ENCODE data around the gene TMBIM4. TPM values are rescaled to one million over a fixed set of nuclear protein-coding genes. Genes with fewer than 3 reads are reported as not detected.
A peak's percentile ranks its signal among the peaks of the same experiment; 100 is the strongest.

The TMBIM4 gene
- total RNA-seq, 1 experiment from 2014 or later = 51.1 TPM

DNA sequence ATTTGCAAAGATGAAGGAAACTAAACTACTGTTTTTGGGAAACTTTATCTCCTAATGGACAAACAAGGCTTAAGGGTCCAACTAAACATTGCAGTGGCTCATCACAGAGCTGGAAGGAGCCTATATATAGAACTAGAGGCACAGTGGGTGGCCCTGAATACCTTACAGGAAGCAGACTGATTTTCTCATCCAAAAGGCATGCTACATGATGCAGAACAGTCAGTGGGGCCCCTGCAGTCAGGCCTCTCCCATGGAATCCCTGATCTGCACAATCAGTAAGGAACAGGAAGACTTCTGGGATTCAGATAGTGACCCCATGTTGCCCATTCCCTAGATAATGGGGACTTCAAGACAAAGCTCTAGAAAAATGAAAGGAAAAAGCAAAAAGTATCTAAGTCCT, 37.4 kb downstream of the TMBIM4 start:
- CTCF ChIA-PET = interaction anchor here (2.2 kb wide), 1 partner anchor 13 kb away, joined by 18 read pairs; no protein-coding TSS in a partner anchor
- Histone ChIP-seq H3K79me2 (ENCODE audit: insufficient read depth, low read length) (peaks cover 50% of the 10 kb centered on the region), H3K4me3 (replicated peaks in 1 of 2; ENCODE audit: low read depth in 1 of 2, low read length in 2 of 2) (peak overlapping the region; percentile 59 to 74; a peak in 3 of 4 replicates), H3K4me1 (ENCODE audit: control insufficient read depth in 1 of 2, insufficient read depth in 2 of 2, low read length in 2 of 2) (peaks cover 15 to 29% of the 10 kb centered on the region in 2 experiments), H2AFZ (ENCODE audit: low read depth, low read length, poor library complexity, severe bottlenecking) (no peak overlapping the region), H3K27me3 (ENCODE audit: insufficient read depth, low read length) (no peaks in the 10 kb centered on the region), H4K20me1 (ENCODE audit: insufficient read depth) (no peaks in the 10 kb centered on the region), H3K9me3 (ENCODE audit: control insufficient read depth in 1 of 2, insufficient read depth in 1 of 2, low read depth in 1 of 2, low read length in 2 of 2) (no peaks in the 10 kb centered on the region), H3K9ac (ENCODE audit: low read length) (peak overlapping the region; percentile 88), H3K4me2 (ENCODE audit: low read length) (peak overlapping the region; percentile 77), H3K27ac (ENCODE audit: low read depth, low read length) (peak overlapping the region; percentile 49), H3K9me2 (ENCODE audit: insufficient read depth) (no peaks in the 10 kb centered on the region), H3K36me3 (ENCODE audit: control insufficient read depth in 1 of 2, insufficient read depth in 2 of 2, low read length in 2 of 2) (peaks cover 17 to 21% of the 10 kb centered on the region in 2 experiments)
- RAD21 ChIA-PET (ENCODE audit: low non-redundant PET in 1 of 2, low total read pairs in 2 of 2, uncharacterized antibody in 2 of 2, unreplicated experiment in 2 of 2) = interaction anchor here in 1 of 2 experiments (0.5 kb wide), 1 partner anchor 306 kb away, joined by 4 read pairs; no protein-coding TSS in a partner anchor
- POLR2A ChIA-PET = interaction anchor here (0.5 to 1.5 kb wide), 2 partner anchors 16 to 244 kb away, joined by 3 to 6 read pairs; no protein-coding TSS in a partner anchor
- DNase-seq (ENCODE audit: low read depth, low spot score) = peak; percentile 52
- intact Hi-C loops (cut with micrococcal nuclease) = loop anchor here (5.0 kb wide), 2 partner anchors 35 to 275 kb away; partner anchors contain the start of gene TMBIM4
- peak; percentile 37 for ATAC-seq
- TF ChIP-seq POLR2A (IDR thresholded peaks at IDR 0.05; ENCODE audit: borderline replicate concordance, extremely low read depth, insufficient read depth, insufficient read length) = no peak
- TF ChIP-seq JUND (IDR thresholded peaks at IDR 0.05) = peak; percentile 57; the same call in 1 of the 2 replicates
- TF ChIP-seq, protein P1, sequence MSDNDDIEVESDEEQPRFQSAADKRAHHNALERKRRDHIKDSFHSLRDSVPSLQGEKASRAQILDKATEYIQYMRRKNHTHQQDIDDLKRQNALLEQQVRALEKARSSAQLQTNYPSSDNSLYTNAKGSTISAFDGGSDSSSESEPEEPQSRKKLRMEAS (IDR thresholded peaks at IDR 0.05) = 0 out of 2 replicates have a peak, but pooled peaks have one; percentile 35
- TF ChIP-seq FOSL1 (IDR thresholded peaks at IDR 0.05; ENCODE audit: low read depth) = peak; percentile 33; the same call in 1 of the 2 replicates
- peak; percentile 35 for TF ChIP-seq SP1 (IDR thresholded peaks at IDR 0.05; ENCODE audit: low read depth)
- peak; percentile 41; the same call in 1 of the 2 replicates for TF ChIP-seq POLR2AphosphoS5 (IDR thresholded peaks at IDR 0.05; ENCODE audit: low read depth, low read length)
- no peak for TF ChIP-seq CEBPB (IDR thresholded peaks at IDR 0.05; ENCODE audit: low read depth)
- peak; percentile 55; the same call in 1 of the 2 replicates for TF ChIP-seq SRF (IDR thresholded peaks at IDR 0.05; ENCODE audit: low read depth)
- BruUV-seq (replicated peaks) = no TSS peak

GRCh38 chr12:66131067-66131688, 38.6 kb downstream of the TMBIM4 start:
- peak overlapping the region; percentile 77 for H3K4me2 ChIP-seq (ENCODE audit: low read length)
- ChIA-PET POLR2A (interaction anchor here (0.6 to 1.7 kb wide), 9 partner anchors 11 to 190 kb away, joined by 3 to 13 read pairs (median 3); partner anchors contain the start of genes HELB and TMBIM4), CTCF (interaction anchor here (1.0 to 2.2 kb wide), 4 partner anchors 14 to 104 kb away, joined by 3 to 18 read pairs (median 4); partner anchors contain the start of gene TMBIM4), RAD21 (ENCODE audit: low non-redundant PET in 1 of 2, low total read pairs in 2 of 2, uncharacterized antibody in 2 of 2, unreplicated experiment in 2 of 2) (interaction anchor here in 1 of 2 experiments (0.6 kb wide), 1 partner anchor 39 kb away, joined by 4 read pairs; the partner anchor contains the start of gene TMBIM4)
- no peaks in the 10 kb centered on the region for H3K9me3 ChIP-seq (ENCODE audit: control insufficient read depth in 1 of 2, insufficient read depth in 1 of 2, low read depth in 1 of 2, low read length in 2 of 2)
- intact Hi-C loops (cut with micrococcal nuclease) = loop anchor here (5.0 kb wide), 2 partner anchors 36 to 276 kb away; partner anchors contain the start of gene TMBIM4
- H3K9me2 ChIP-seq (ENCODE audit: insufficient read depth) = no peaks in the 10 kb centered on the region
- peaks cover 62% of the 10 kb centered on the region for H3K79me2 ChIP-seq (ENCODE audit: insufficient read depth, low read length)
- TF ChIP-seq POLR2AphosphoS5 (IDR thresholded peaks at IDR 0.05; ENCODE audit: low read depth, low read length) = no peak
- 0 out of 2 replicates have a peak, but pooled peaks have one; percentile 5 for TF ChIP-seq JUND (IDR thresholded peaks at IDR 0.05)
- no peak for TF ChIP-seq YY1 (IDR thresholded peaks at IDR 0.05; ENCODE audit: extremely low read depth, insufficient replicate concordance, low read depth, low read length)
- TF ChIP-seq, protein P2, sequence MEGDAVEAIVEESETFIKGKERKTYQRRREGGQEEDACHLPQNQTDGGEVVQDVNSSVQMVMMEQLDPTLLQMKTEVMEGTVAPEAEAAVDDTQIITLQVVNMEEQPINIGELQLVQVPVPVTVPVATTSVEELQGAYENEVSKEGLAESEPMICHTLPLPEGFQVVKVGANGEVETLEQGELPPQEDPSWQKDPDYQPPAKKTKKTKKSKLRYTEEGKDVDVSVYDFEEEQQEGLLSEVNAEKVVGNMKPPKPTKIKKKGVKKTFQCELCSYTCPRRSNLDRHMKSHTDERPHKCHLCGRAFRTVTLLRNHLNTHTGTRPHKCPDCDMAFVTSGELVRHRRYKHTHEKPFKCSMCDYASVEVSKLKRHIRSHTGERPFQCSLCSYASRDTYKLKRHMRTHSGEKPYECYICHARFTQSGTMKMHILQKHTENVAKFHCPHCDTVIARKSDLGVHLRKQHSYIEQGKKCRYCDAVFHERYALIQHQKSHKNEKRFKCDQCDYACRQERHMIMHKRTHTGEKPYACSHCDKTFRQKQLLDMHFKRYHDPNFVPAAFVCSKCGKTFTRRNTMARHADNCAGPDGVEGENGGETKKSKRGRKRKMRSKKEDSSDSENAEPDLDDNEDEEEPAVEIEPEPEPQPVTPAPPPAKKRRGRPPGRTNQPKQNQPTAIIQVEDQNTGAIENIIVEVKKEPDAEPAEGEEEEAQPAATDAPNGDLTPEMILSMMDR (IDR thresholded peaks at IDR 0.05 in 2 of 3, conservative IDR thresholded peaks at IDR 0.05 in 1 of 3; ENCODE audit: borderline replicate concordance in 1 of 3, insufficient read depth in 1 of 3, low read depth in 2 of 3, low read length in 2 of 3) = no peak
- no peak for TF ChIP-seq EZH2 (IDR thresholded peaks at IDR 0.05)
- TF ChIP-seq ELF1 (IDR thresholded peaks at IDR 0.05; ENCODE audit: borderline replicate concordance, low read depth) = no peak
- TF ChIP-seq CEBPB (IDR thresholded peaks at IDR 0.05; ENCODE audit: low read depth) = no peak
- TF ChIP-seq, protein P1 (IDR thresholded peaks at IDR 0.05) = no peak
- ATAC-seq = peak; percentile 22; the same call in 1 of the 2 replicates
- H2AFZ ChIP-seq (ENCODE audit: low read depth, low read length, poor library complexity, severe bottlenecking) = peak overlapping the region; percentile 39
- no peak for DNase-seq (ENCODE audit: low read depth, low spot score)
- peaks cover 15 to 29% of the 10 kb centered on the region in 2 experiments for H3K4me1 ChIP-seq (ENCODE audit: control insufficient read depth in 1 of 2, insufficient read depth in 2 of 2, low read length in 2 of 2)
- no peaks in the 10 kb centered on the region for H3K27me3 ChIP-seq (ENCODE audit: insufficient read depth, low read length)
- no peaks in the 10 kb centered on the region for H4K20me1 ChIP-seq (ENCODE audit: insufficient read depth)
- H3K27ac ChIP-seq (ENCODE audit: low read depth, low read length) = peak overlapping the region; percentile 65
- H3K4me3 ChIP-seq (replicated peaks in 1 of 2; ENCODE audit: low read depth in 1 of 2, low read length in 2 of 2) = peak overlapping the region; percentile 59 to 74
- peak overlapping the region; percentile 88 for H3K9ac ChIP-seq (ENCODE audit: low read length)
- BruUV-seq (replicated peaks) = TSS peak; percentile 85
- peaks cover 21% of the 10 kb centered on the region in 2 experiments for H3K36me3 ChIP-seq (ENCODE audit: control insufficient read depth in 1 of 2, insufficient read depth in 2 of 2, low read length in 2 of 2)
